ENCODE results near the gene PIGU.

PIGU gene

GRCh38 chr20:34578521-34578920 lies 98.4 kb downstream of the PIGU start:
- no peak for DNase-seq (ENCODE audit: low spot score)

- no peak for DNase-seq (ENCODE audit: low spot score)
Measured at GRCh38 chr20:34578025-34578424, 98.9 kb downstream of the PIGU start.

GRCh38 chr20:34577061-34577460 lies 99.8 kb downstream of the PIGU start:
- DNase-seq (ENCODE audit: low spot score) = no peak

GRCh38 chr20:34575756-34576155 lies 101.1 kb downstream of the PIGU start:
- no peak for DNase-seq (ENCODE audit: low spot score)

- no peak for DNase-seq (ENCODE audit: low spot score)
Measured at GRCh38 chr20:34575271-34575670, 101.6 kb downstream of the PIGU start.

GRCh38 chr20:34574861-34575260 lies 102.0 kb downstream of the PIGU start:
- DNase-seq (ENCODE audit: low spot score) = no peak

GRCh38 chr20:34574426-34574825 lies 102.5 kb downstream of the PIGU start:
- DNase-seq (ENCODE audit: low spot score) = no peak

- DNase-seq (ENCODE audit: low spot score) = no peak
Measured at GRCh38 chr20:34573541-34574300, 103.2 kb downstream of the PIGU start.

- DNase-seq (ENCODE audit: low spot score) = no peak
Measured at GRCh38 chr20:34571753-34572152, 105.1 kb downstream of the PIGU start.

GRCh38 chr20:34570859-34571306 lies 106.0 kb downstream of the PIGU start:
- no peak for DNase-seq (ENCODE audit: low spot score)

- DNase-seq (ENCODE audit: low spot score) = no peak
Measured at GRCh38 chr20:34569598-34569997, 107.3 kb downstream of the PIGU start.

- DNase-seq (ENCODE audit: low spot score) = no peak
Measured at GRCh38 chr20:34567892-34568865, 108.7 kb downstream of the PIGU start.

GRCh38 chr20:34566978-34567891 lies 109.7 kb downstream of the PIGU start:
- DNase-seq (ENCODE audit: low spot score) = no peak

GRCh38 chr20:34564833-34565232 lies 112.1 kb downstream of the PIGU start:
- DNase-seq (ENCODE audit: low spot score) = no peak

GRCh38 chr20:34562641-34563040 lies 114.3 kb downstream of the PIGU start:
- peak; percentile 13 for DNase-seq (ENCODE audit: low spot score)

- DNase-seq (ENCODE audit: low spot score) = no peak
Measured at GRCh38 chr20:34561661-34562060, 115.2 kb downstream of the PIGU start.

- DNase-seq (ENCODE audit: low spot score) = no peak
Measured at GRCh38 chr20:34560614-34561013, 116.3 kb downstream of the PIGU start.

GRCh38 chr20:34560141-34560523 lies 116.8 kb downstream of the PIGU start:
- no peak for DNase-seq (ENCODE audit: low spot score)

GRCh38 chr20:34559311-34560140 lies 117.4 kb downstream of the PIGU start:
- DNase-seq (ENCODE audit: low spot score) = no peak

GRCh38 chr20:34558320-34559218 lies 118.3 kb downstream of the PIGU start, which contains the start of gene MAP1LC3A:
MAP1LC3A (plus strand) TSS chr20:34558718; CDS start chr20:34558869, 151 bp downstream.
- peak; percentile 88 for DNase-seq (ENCODE audit: low spot score)

All from activated CD4-positive, alpha-beta T cell treated with anti-CD3 and anti-CD28 coated beads, Interleukin-2, Interleukin-4, amounts not matched to agents 100 ng/mL and 50 ng/mL, durations not matched to agents 16 hours and 8 hours (primary cell).